ENCODE results near the gene ZMYND11.

- no peak for TF ChIP-seq CTCF (IDR thresholded peaks at IDR 0.05)
- TF ChIP-seq ZFX (IDR thresholded peaks at IDR 0.05; ENCODE audit: borderline replicate concordance): no peak
Observed at GRCh38 chr10:176677-177076, 41.4 kb downstream of the ZMYND11 start.
